ENCODE measurements around the gene BICC1. TPM values are rescaled to one million over a fixed set of nuclear protein-coding genes. Genes with fewer than 3 reads are reported as not detected.

BICC1 gene
- total and polyA plus RNA-seq, 4 donors: 0.82 to 6.1 (median 4.5) TPM

DNA sequence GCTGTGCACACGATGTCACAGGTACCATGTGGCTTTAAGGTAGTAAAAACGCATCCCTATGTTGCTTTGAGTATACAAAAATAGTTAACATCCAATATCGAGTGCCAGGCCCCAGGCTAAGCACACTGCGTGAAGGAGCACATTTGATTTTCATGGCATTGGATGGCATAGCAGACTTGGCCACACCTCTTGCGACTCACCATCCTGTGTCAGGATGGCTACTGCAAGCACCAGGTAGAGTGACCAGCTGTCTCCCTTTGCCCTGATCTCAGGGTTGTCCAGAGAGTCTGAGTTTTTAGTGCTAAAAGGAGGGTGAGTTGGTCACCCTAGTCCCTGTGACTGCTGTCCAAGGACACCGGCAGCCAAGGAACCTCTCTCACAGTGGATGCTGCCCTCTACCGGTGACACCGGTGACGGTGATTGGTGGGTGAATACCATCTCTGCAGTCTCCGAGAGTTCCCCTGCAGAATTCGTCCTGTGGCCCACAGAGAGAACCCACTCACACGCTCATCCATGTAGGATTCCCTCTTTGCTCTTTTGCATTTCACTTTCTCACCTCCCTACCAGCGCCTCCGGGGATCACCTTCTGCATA lies 76.1 kb downstream of the BICC1 start:
- Histone ChIP-seq H3K9ac (ENCODE audit: low read depth in 1 of 2, low read length in 2 of 2) (no peak overlapping the region), H3K4me3 (ENCODE audit: low read depth in 1 of 3, low read length in 3 of 3) (no peak overlapping the region), H3K9me3 (ENCODE audit: control insufficient read depth in 4 of 4, low read length in 3 of 4) (no peaks in the 10 kb centered on the region), H3K36me3 (ENCODE audit: control insufficient read depth in 4 of 4, insufficient read depth in 3 of 4, low read depth in 1 of 4, low read length in 3 of 4) (no peaks in the 10 kb centered on the region), H3K27ac (ENCODE audit: low read depth in 1 of 2, low read length in 2 of 2) (no peak overlapping the region), H3K27me3 (ENCODE audit: control insufficient read depth in 4 of 4, insufficient read depth in 4 of 4, low read length in 3 of 4) (no peaks in the 10 kb centered on the region), H3K4me1 (ENCODE audit: control insufficient read depth in 4 of 4, insufficient read depth in 4 of 4, low read length in 3 of 4) (no peaks in the 10 kb centered on the region)
- 86% methylated on average over 14 of the region's 14 CpGs for WGBS
- DNase-seq (ENCODE audit: low spot score): no peak
- TF ChIP-seq HNF4G (IDR thresholded peaks at IDR 0.05) (no peak), SP1 (IDR thresholded peaks at IDR 0.05) (no peak), EGR1 (IDR thresholded peaks at IDR 0.05; ENCODE audit: low read depth in 2 of 2) (no peak), TAF1 (conservative IDR thresholded peaks at IDR 0.05) (no peak), FOXA1 (IDR thresholded peaks at IDR 0.05) (no peak), RXRA (IDR thresholded peaks at IDR 0.05) (no peak), ZBTB33 (IDR thresholded peaks at IDR 0.05) (no peak), REST (IDR thresholded peaks at IDR 0.05) (no peak), FOXA2 (IDR thresholded peaks at IDR 0.05) (no peak), HNF4A (conservative IDR thresholded peaks at IDR 0.05) (no peak), GABPA (IDR thresholded peaks at IDR 0.05 in 1 of 2, conservative IDR thresholded peaks at IDR 0.05 in 1 of 2) (no peak), RAD21 (IDR thresholded peaks at IDR 0.05) (peak; percentile 50 to 71), NR2F2 (IDR thresholded peaks at IDR 0.05) (no peak), ATF3 (IDR thresholded peaks at IDR 0.05) (no peak), JUND (IDR thresholded peaks at IDR 0.05) (no peak), YY1 (IDR thresholded peaks at IDR 0.05) (no peak)
- TF ChIP-seq, protein P1, sequence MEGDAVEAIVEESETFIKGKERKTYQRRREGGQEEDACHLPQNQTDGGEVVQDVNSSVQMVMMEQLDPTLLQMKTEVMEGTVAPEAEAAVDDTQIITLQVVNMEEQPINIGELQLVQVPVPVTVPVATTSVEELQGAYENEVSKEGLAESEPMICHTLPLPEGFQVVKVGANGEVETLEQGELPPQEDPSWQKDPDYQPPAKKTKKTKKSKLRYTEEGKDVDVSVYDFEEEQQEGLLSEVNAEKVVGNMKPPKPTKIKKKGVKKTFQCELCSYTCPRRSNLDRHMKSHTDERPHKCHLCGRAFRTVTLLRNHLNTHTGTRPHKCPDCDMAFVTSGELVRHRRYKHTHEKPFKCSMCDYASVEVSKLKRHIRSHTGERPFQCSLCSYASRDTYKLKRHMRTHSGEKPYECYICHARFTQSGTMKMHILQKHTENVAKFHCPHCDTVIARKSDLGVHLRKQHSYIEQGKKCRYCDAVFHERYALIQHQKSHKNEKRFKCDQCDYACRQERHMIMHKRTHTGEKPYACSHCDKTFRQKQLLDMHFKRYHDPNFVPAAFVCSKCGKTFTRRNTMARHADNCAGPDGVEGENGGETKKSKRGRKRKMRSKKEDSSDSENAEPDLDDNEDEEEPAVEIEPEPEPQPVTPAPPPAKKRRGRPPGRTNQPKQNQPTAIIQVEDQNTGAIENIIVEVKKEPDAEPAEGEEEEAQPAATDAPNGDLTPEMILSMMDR (IDR thresholded peaks at IDR 0.05; ENCODE audit: low read depth, low read length, missing input control): peak; percentile 27
- TF ChIP-seq, protein P2, sequence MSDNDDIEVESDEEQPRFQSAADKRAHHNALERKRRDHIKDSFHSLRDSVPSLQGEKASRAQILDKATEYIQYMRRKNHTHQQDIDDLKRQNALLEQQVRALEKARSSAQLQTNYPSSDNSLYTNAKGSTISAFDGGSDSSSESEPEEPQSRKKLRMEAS (IDR thresholded peaks at IDR 0.05): no peak

All from liver (tissue), 9 donors.